Stimulated activated CD4-positive, alpha-beta T cell treated with anti-CD3 and anti-CD28 coated beads, Interleukin-1b, Interleukin-23, amount 100 ng/mL, for 48 hours (primary cell): Measurements from ENCODE around the gene GPC6.
"Not testable (repeated sequence)": the region's sequence is repeated elsewhere in the genome, so short reads cannot be mapped to it uniquely, and the experiment has no call there.

ENCODE experiments used
- DNase-seq: peaks from one replicate; pipeline ENCODE4 v3.0.0-alpha.2; 2020

GPC6 gene

DNA sequence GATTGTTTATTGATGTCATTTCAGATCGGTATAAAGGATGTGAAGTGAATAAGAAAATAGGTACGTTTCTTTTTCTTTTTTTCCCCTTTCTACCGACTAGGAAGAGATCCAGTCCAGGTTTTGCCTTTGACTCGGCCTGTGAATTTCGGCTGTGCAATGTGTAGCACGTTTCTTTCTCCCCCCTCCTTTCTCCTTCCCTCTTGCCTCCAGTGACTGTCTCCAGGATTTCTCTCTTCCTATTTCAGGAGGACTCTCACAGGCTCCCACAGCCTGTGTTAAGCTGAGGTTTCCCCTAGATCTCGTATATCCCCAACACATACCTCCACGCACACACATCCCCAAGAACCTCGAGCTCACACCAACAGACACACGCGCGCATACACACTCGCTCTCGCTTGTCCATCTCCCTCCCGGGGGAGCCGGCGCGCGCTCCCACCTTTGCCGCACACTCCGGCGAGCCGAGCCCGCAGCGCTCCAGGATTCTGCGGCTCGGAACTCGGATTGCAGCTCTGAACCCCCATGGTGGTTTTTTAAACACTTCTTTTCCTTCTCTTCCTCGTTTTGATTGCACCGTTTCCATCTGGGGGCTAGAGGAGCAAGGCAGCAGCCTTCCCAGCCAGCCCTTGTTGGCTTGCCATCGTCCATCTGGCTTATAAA, at the start of gene GPC6:
Gene GPC6, plus strand, starts transcription at position 185 of the 657 bp plus-strand sequence.
- no peak for DNase-seq

GRCh38 chr13:93180356-93180969, 46.1 kb upstream of the GPC6 start:
- no peak for DNase-seq

DNA sequence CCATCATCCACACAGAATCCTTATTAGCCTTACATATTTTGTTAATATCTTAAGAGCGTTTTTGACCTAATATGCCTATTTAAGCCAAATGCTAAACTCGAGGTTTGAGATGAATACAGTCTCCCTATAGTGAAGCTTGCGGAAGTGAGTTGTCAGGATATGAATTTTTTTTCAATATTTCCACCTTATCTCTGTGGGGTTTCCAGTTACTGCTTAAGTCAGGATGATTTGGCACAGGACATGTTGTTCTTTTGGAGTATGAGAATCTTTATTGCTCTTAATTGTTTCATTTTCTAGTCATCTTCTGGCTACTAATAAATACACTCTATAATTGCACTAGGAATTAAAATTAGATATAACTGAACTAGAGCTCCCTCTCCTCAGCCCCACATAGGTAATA, 44.2 kb upstream of the GPC6 start:
- DNase-seq = no peak

- no peak for DNase-seq
Observed at GRCh38 chr13:93183302-93183701, 43.3 kb upstream of the GPC6 start.

GRCh38 chr13:93190006-93190405, 36.6 kb upstream of the GPC6 start:
- no peak for DNase-seq

DNA sequence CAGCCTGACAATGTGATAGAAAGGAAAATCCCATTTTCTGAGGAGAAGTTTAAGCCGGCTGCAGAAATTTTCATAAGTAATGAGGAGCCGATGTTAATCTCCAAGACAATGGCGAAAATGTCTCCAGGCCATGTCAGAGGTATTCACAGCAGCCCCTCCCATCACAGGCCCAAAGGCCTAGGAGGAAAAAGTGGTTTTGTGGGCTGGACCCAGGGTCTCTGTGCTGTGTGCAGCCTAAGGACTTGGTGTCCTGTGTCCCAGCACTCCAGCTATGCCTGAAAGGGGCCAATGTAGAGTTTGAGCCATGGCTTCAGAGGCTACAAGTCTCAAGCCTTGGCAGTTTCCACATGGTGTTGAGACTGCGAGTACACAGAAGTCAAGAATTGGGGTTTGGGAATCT, 32.9 kb upstream of the GPC6 start:
- DNase-seq = no peak

- no peak for DNase-seq
Observed at GRCh38 chr13:93199856-93200255, 26.8 kb upstream of the GPC6 start.

- no peak for DNase-seq
Observed at GRCh38 chr13:93200626-93201025, 26.0 kb upstream of the GPC6 start.

- no peak for DNase-seq
Observed at GRCh38 chr13:93201992-93202558, 24.5 kb upstream of the GPC6 start.

DNA sequence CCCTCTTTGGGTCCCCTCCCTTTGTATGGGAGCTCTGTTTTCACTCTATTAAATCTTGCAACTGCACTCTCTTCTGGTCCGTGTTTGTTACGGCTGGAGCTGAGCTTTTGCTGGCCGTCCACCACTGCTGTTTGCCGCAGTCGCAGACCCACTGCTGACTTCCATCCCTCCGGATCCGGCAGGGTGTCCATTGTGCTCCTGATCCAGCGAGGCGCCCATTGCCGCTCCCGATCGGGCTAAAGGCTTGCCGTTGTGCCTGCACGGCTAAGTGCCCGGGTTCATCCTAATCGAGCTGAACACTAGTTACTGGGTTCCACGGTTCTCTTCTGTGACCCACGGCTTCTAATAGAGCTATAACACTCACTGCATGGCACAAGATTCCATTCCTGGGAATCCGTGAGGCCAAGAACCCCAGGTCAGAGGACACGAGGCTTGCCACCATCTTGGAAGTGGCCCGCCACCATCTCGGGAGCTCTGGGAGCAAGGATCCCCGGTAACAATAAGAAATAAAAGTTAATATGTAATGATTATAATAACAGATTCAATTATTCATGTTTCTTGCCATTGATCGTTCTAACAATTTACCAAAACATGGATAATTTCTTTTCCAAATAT, 19.7 kb upstream of the GPC6 start:
- DNase-seq = not testable (repeated sequence)

DNA sequence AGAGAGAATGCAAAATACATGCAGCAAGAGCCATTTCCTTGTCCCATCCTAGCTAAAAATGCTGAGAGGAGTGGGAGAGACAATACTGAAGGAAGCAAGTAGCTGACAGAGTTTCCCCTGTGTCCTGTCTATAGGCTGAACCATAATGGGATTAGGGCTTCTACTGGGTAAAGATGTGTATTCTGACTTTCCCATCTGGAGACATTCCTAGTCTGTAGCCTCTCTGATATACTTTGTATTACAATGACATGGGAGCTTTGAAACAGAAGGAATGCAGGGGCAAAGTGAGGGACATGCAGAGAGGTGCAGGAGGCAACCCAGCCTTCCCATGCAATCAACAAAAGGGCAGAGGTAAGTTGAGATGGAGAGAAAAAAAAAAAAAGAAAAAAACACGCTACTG, 10.5 kb upstream of the GPC6 start:
- DNase-seq = no peak

DNA sequence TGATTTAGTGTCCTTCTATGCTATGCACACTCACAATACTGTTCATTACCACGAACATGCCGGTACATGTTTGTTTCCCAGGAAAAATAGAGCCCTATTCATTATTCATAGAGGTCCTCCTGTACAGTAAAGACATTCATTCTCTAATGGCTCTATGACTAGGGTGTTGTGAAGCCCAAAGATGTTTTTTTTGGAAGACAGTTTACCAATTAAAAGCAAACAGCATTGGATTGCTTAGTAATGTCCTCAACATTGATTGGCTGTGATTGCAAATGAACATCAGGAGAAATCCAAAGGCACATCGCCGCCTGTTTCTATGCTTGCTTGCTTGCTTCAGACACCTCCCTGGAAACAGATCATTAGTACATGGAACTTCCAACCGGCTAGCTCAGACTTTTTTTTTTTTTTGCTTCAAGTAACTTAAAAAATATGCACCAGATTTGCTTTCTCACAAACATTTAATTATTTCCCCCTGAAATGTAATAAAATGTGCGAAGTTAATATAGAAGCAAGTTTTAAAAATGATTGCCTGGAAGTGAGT, 8.8 kb upstream of the GPC6 start:
- no peak for DNase-seq

DNA sequence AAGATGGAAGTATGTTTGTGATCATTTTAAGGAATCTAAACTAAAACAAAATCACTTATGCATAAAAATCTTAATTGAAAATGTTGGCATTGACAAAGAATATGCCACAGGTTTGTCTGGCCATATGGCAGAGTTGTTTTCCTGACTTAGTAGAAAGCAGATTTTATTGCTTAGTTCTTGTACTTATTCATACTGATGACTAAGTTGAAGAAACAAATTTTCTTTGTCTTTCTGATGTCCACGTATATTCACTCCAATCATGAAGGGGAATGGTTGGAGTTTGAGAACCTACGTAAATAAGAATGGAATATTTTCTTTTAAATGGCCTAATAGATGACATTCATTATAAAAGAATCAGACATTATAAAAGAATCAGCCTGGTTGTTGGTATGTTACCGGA, 8.0 kb upstream of the GPC6 start:
- DNase-seq = no peak

GRCh38 chr13:93220073-93220472, 6.5 kb upstream of the GPC6 start:
- DNase-seq = no peak

GRCh38 chr13:93222976-93223375, 3.6 kb upstream of the GPC6 start:
- no peak for DNase-seq

- DNase-seq = no peak
Observed at GRCh38 chr13:93224535-93224934, 2.1 kb upstream of the GPC6 start.

GRCh38 chr13:93225610-93226009, 997 bp upstream of the GPC6 start:
- no peak for DNase-seq

DNA sequence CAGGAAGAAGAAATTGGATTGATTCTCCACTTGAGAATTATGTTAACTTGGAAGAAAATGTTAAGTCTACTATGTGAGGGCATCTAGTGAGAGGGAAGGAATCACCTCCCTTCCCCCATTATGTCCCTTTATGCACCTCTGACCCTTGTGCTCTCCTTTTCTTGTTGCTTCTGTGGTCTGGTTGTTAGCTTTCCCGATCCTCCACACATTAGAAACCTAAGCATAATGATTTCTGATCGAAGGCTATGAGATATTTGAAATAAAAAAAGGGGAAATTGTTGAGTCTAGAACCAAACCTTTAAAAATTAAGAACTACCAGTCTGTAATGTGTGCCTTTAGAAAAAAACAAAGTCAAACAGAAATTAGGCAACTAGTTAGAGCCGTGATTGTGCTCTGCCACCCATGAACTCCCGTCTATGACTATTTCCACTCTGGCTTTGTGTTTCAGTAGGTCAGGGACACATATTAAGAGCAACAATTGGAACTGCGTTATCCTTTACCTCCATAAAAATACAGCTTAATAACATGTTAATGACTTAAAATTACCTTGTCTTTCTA, 463 bp upstream of the GPC6 start:
- DNase-seq = no peak

- no peak for DNase-seq
Observed at GRCh38 chr13:93227280-93227877, 772 bp downstream of the GPC6 start.

DNA sequence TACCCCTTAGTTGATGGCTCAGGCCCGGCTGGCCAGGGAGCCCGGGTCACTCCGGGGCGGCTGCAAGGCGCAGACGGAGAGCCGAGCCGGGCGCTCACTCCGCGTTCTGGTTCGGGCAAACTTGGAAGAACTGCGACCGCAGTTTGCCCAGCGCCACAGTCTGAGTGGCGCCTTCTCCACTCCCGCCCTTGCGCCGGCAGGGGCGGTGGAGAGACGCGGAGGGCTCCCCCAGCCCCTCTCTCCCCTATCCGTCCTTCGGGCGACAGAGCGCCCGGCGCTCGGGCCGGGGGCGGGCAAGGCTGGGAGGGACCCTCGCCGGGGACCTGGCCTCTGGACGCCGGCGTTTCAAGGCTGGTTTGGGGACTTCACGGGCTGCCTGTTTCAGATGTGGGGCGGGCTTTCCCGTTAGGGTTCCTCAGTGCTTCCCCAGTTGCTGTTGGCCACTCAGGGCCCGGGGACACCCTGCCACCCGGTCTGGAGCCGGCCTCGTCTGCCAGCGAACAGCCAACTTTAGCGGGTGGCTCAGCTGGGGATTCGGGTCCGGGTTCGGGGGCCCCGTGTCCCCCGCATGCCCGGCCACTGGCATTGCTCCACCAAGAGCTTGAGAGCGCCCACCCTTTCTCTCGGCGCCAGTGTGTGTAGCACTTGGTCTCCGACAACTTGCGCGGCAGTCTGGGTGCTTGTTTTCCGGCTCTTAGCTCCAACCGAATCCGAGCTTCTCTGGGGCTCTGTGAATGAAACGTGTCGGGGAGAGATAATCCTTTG, 1.5 kb downstream of the GPC6 start:
- DNase-seq = no peak

- DNase-seq = no peak
Observed at GRCh38 chr13:93228643-93228937, 2.0 kb downstream of the GPC6 start.

DNA sequence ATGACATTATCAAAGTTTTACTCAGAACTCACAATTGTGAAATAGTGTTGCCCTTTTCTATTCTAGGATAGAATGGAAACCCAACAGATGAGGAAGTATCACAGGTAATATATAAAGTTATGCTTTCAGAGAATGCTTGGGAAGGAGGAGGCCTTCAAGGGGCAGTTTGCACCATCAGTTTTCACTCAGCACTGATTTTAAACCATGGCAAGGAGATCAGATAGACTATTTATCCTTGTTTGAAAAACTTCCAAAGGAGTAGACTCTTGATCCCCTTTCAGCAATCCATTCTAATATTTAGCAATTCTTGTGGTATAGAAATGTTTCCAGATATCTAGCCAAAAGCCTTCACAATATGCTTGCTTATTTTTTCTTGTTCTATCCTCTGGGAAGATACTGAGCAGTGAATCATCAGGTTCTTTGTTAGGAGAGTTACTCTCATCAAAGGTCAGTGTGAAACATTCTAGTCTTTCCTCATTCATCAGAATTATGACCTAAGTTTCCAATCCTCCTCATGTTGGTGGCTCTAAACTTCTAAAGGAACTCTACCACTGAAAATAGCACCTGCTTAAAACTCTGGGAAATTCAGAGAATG, 3.8 kb downstream of the GPC6 start:
- no peak for DNase-seq
